ENCODE results near the gene TMEM132D.

DNA sequence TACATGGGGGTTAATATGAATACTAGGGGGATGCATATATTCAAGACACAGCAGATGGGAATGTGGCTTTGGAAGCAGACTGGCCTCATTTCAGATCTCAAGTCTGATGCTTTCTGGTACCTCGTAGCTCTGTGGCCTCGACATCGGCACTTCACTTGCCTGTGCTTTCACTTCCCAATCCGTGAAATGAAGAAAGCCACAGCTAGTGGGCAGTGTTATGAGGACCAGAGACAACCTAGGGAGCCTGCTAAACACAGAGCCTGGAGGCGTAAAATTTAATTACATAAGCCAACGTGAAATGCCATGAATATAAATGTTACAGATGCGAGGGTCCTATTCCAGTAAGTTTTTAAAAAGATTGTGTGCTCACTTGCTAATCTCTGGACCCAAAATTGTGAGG is 286.0 kb downstream of the TMEM132D start:
- TF ChIP-seq CEBPB (IDR thresholded peaks at IDR 0.05; ENCODE audit: low read depth, low read length) (no peak), EZH2 (IDR thresholded peaks at IDR 0.05; ENCODE audit: low read depth, low read length, severe bottlenecking) (no peak), CREB1 (IDR thresholded peaks at IDR 0.05) (no peak), POLR2AphosphoS5 (IDR thresholded peaks at IDR 0.05; ENCODE audit: low read depth, low read length) (no peak), POLR2A (IDR thresholded peaks at IDR 0.05; ENCODE audit: control extremely low read depth in 1 of 2, low read depth in 2 of 2, low read length in 2 of 2) (no peak), SP1 (IDR thresholded peaks at IDR 0.05; ENCODE audit: low read depth, low read length) (no peak), SRF (IDR thresholded peaks at IDR 0.05; ENCODE audit: low read depth, low read length) (no peak), CBX8 (IDR thresholded peaks at IDR 0.05; ENCODE audit: borderline replicate concordance, low read depth, low read length) (no peak), JUN (IDR thresholded peaks at IDR 0.05; ENCODE audit: low read depth, low read length) (no peak), JUND (IDR thresholded peaks at IDR 0.05; ENCODE audit: low read length) (no peak), TAF1 (IDR thresholded peaks at IDR 0.05; ENCODE audit: low read depth, low read length) (no peak), ZNF274 (IDR thresholded peaks at IDR 0.05; ENCODE audit: borderline replicate concordance, extremely low read depth, low read length) (no peak), CBX5 (IDR thresholded peaks at IDR 0.05; ENCODE audit: low read depth, low read length) (no peak)
- TF ChIP-seq, protein P1, sequence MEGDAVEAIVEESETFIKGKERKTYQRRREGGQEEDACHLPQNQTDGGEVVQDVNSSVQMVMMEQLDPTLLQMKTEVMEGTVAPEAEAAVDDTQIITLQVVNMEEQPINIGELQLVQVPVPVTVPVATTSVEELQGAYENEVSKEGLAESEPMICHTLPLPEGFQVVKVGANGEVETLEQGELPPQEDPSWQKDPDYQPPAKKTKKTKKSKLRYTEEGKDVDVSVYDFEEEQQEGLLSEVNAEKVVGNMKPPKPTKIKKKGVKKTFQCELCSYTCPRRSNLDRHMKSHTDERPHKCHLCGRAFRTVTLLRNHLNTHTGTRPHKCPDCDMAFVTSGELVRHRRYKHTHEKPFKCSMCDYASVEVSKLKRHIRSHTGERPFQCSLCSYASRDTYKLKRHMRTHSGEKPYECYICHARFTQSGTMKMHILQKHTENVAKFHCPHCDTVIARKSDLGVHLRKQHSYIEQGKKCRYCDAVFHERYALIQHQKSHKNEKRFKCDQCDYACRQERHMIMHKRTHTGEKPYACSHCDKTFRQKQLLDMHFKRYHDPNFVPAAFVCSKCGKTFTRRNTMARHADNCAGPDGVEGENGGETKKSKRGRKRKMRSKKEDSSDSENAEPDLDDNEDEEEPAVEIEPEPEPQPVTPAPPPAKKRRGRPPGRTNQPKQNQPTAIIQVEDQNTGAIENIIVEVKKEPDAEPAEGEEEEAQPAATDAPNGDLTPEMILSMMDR (IDR thresholded peaks at IDR 0.05; ENCODE audit: control extremely low read depth in 1 of 3, insufficient read depth in 1 of 3, low read depth in 1 of 3, low read length in 3 of 3): peak in 2 of 3 experiments; percentile 30; a peak in 3 of 4 replicates

Measured in H1 (cell line).